ENCODE results near the gene LIN37.
"Not testable (repeated sequence)": the region's sequence is repeated elsewhere in the genome, so short reads cannot be mapped to it uniquely, and the experiment has no call there.

Gene LIN37

GRCh38 chr19:35722461-35722860, 25.9 kb upstream of the LIN37 start:
- no peak overlapping the region for H3K27ac ChIP-seq (ENCODE audit: low read depth, low read length)
- H3K9ac ChIP-seq (ENCODE audit: low read length) = no peak overlapping the region
- no peaks in the 10 kb centered on the region for H3K9me3 ChIP-seq (ENCODE audit: low read length)
- H3K36me3 ChIP-seq (ENCODE audit: insufficient read depth, low read length) = peaks cover 68% of the 10 kb centered on the region
- H3K4me1 ChIP-seq (ENCODE audit: insufficient read depth, low read length) = peaks cover 11% of the 10 kb centered on the region
- no peak overlapping the region for H3K4me3 ChIP-seq (ENCODE audit: low read depth in 1 of 2, low read length in 2 of 2)
- no peaks in the 10 kb centered on the region for H3K27me3 ChIP-seq (ENCODE audit: control insufficient read depth in 1 of 2, insufficient read depth in 2 of 2, low read length in 2 of 2)

GRCh38 chr19:35722897-35723296, 25.5 kb upstream of the LIN37 start:
- H3K9me3 ChIP-seq (ENCODE audit: low read length) = no peaks in the 10 kb centered on the region
- H3K27ac ChIP-seq (ENCODE audit: low read depth, low read length) = no peak overlapping the region
- H3K9ac ChIP-seq (ENCODE audit: low read length) = no peak overlapping the region
- H3K27me3 ChIP-seq (ENCODE audit: control insufficient read depth in 1 of 2, insufficient read depth in 2 of 2, low read length in 2 of 2) = no peaks in the 10 kb centered on the region
- peaks cover 11% of the 10 kb centered on the region for H3K4me1 ChIP-seq (ENCODE audit: insufficient read depth, low read length)
- peaks cover 72% of the 10 kb centered on the region for H3K36me3 ChIP-seq (ENCODE audit: insufficient read depth, low read length)
- no peak overlapping the region for H3K4me3 ChIP-seq (ENCODE audit: low read depth in 1 of 2, low read length in 2 of 2)

GRCh38 chr19:35723671-35724070, 24.7 kb upstream of the LIN37 start:
- H3K4me3 ChIP-seq (ENCODE audit: low read depth in 1 of 2, low read length in 2 of 2) = no peak overlapping the region
- H3K27me3 ChIP-seq (ENCODE audit: control insufficient read depth in 1 of 2, insufficient read depth in 2 of 2, low read length in 2 of 2) = no peaks in the 10 kb centered on the region
- no peaks in the 10 kb centered on the region for H3K9me3 ChIP-seq (ENCODE audit: low read length)
- no peak overlapping the region for H3K9ac ChIP-seq (ENCODE audit: low read length)
- peaks cover 80% of the 10 kb centered on the region for H3K36me3 ChIP-seq (ENCODE audit: insufficient read depth, low read length)
- H3K4me1 ChIP-seq (ENCODE audit: insufficient read depth, low read length) = peaks cover 10% of the 10 kb centered on the region
- H3K27ac ChIP-seq (ENCODE audit: low read depth, low read length) = no peak overlapping the region

DNA sequence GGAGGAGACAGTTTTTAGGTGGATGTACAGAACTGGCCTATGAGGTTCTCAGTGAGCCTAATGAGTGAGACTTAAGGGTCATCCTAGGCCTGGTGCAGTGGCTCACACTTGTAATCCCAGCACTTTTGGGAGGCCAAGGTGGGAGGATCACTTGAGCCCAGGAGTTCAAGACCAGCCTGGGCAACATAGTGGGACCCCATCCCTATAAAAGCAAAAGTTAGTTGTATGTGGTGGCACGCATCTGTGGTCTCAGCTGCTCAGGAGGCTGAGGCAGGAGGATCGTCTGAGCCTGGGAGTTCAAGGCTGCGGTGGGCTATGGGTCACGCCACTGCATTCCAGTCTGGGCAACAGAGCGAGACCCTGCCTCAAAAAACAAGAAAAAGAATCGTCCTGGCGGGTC, 24.2 kb upstream of the LIN37 start:
- not testable (repeated sequence) for H3K9ac ChIP-seq (ENCODE audit: low read length); H3K4me1 ChIP-seq (ENCODE audit: insufficient read depth, low read length); H3K27me3 ChIP-seq (ENCODE audit: control insufficient read depth in 1 of 2, insufficient read depth in 2 of 2, low read length in 2 of 2); H3K27ac ChIP-seq (ENCODE audit: low read depth, low read length); H3K9me3 ChIP-seq (ENCODE audit: low read length); H3K4me3 ChIP-seq (ENCODE audit: low read depth in 1 of 2, low read length in 2 of 2)
- peaks cover 84% of the 10 kb centered on the region for H3K36me3 ChIP-seq (ENCODE audit: insufficient read depth, low read length)

- Histone ChIP-seq H3K27ac (ENCODE audit: low read depth, low read length) (no peak overlapping the region), H3K9ac (ENCODE audit: low read length) (no peak overlapping the region), H3K9me3 (ENCODE audit: low read length) (no peaks in the 10 kb centered on the region), H3K4me1 (ENCODE audit: insufficient read depth, low read length) (peaks cover 2% of the 10 kb centered on the region), H3K36me3 (ENCODE audit: insufficient read depth, low read length) (peaks cover 89% of the 10 kb centered on the region), H3K27me3 (ENCODE audit: control insufficient read depth in 1 of 2, insufficient read depth in 2 of 2, low read length in 2 of 2) (no peaks in the 10 kb centered on the region), H3K4me3 (ENCODE audit: low read depth in 1 of 2, low read length in 2 of 2) (no peak overlapping the region)
These were observed 23.8 kb upstream of the LIN37 start for GRCh38 chr19:35724560-35724959.

GRCh38 chr19:35725216-35725861, 23.0 kb upstream of the LIN37 start:
- H3K36me3 ChIP-seq (ENCODE audit: insufficient read depth, low read length) = peaks cover 89% of the 10 kb centered on the region
- no peak overlapping the region for H3K9ac ChIP-seq (ENCODE audit: low read length)
- H3K9me3 ChIP-seq (ENCODE audit: low read length) = no peaks in the 10 kb centered on the region
- H3K4me1 ChIP-seq (ENCODE audit: insufficient read depth, low read length) = no peaks in the 10 kb centered on the region
- no peak overlapping the region for H3K4me3 ChIP-seq (ENCODE audit: low read depth in 1 of 2, low read length in 2 of 2)
- H3K27me3 ChIP-seq (ENCODE audit: control insufficient read depth in 1 of 2, insufficient read depth in 2 of 2, low read length in 2 of 2) = no peaks in the 10 kb centered on the region
- H3K27ac ChIP-seq (ENCODE audit: low read depth, low read length) = no peak overlapping the region

DNA sequence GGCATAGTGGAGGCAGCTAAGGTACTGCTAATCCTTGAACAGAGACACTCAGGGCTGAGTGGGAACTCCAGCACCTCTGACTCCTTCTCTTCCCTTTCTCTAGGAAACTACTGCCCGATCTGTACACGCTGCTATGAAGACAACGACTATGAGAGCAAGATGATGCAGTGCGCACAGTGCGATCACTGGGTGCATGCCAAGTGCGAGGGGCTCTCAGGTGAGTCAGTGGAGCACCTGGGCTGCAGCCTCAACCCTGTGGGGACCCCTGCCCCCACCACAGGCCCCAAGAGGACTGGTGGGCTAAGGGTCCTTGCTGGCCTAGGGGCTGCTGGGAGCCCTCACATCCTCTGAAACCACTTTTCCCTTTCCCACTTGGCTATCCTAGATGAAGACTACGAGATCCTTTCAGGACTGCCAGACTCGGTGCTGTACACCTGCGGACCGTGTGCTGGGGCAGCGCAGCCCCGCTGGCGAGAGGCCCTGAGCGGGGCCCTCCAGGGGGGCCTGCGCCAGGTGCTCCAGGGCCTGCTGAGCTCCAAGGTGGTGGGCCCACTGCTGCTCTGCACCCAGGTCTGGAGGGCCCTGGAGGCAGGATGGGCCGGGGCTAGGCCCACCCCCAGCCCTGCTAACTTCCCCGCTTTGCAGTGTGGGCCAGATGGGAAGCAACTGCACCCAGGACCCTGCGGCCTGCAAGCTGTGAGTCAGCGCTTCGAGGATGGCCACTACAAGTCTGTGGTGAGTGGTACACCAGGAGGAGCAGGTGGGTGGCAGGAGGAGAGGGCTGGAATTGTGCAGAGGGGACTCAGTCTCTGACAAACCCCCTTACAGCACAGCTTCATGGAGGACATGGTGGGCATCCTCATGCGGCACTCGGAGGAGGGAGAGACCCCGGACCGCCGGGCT, 21.1 kb upstream of the LIN37 start:
- H3K9ac ChIP-seq (ENCODE audit: low read length) = no peak overlapping the region
- no peaks in the 10 kb centered on the region for H3K9me3 ChIP-seq (ENCODE audit: low read length)
- H3K27me3 ChIP-seq (ENCODE audit: control insufficient read depth in 1 of 2, insufficient read depth in 2 of 2, low read length in 2 of 2) = no peaks in the 10 kb centered on the region
- H3K36me3 ChIP-seq (ENCODE audit: insufficient read depth, low read length) = peaks cover 97% of the 10 kb centered on the region
- no peak overlapping the region for H3K4me3 ChIP-seq (ENCODE audit: low read depth in 1 of 2, low read length in 2 of 2)
- no peaks in the 10 kb centered on the region for H3K4me1 ChIP-seq (ENCODE audit: insufficient read depth, low read length)
- H3K27ac ChIP-seq (ENCODE audit: low read depth, low read length) = no peak overlapping the region

- Histone ChIP-seq H3K27me3 (ENCODE audit: control insufficient read depth in 1 of 2, insufficient read depth in 2 of 2, low read length in 2 of 2) (no peaks in the 10 kb centered on the region), H3K4me3 (ENCODE audit: low read depth in 1 of 2, low read length in 2 of 2) (no peak overlapping the region), H3K27ac (ENCODE audit: low read depth, low read length) (no peak overlapping the region), H3K4me1 (ENCODE audit: insufficient read depth, low read length) (no peaks in the 10 kb centered on the region), H3K9ac (ENCODE audit: low read length) (no peak overlapping the region), H3K9me3 (ENCODE audit: low read length) (no peaks in the 10 kb centered on the region), H3K36me3 (ENCODE audit: insufficient read depth, low read length) (peaks cover 89% of the 10 kb centered on the region)
These were observed 20.2 kb upstream of the LIN37 start for GRCh38 chr19:35727956-35728706.

DNA sequence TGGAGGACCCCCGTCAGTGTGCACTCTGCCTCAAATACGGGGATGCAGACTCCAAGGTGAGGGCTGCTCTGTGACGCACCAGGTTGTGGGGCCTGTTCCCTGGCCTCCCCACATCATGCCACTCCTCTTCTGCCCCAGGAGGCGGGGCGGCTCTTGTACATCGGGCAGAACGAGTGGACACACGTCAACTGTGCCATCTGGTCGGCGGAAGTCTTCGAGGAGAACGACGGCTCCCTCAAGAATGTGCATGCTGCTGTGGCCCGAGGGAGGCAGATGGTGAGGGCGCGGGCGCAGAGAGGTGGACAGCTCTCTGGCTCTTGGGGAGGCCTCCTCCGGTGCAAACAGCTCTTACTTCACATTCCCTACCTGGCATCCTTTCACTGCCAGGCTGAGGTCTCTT, 19.4 kb upstream of the LIN37 start:
- Histone ChIP-seq H3K4me3 (ENCODE audit: low read depth in 1 of 2, low read length in 2 of 2) (no peak overlapping the region), H3K36me3 (ENCODE audit: insufficient read depth, low read length) (peaks cover 84% of the 10 kb centered on the region), H3K27me3 (ENCODE audit: control insufficient read depth in 1 of 2, insufficient read depth in 2 of 2, low read length in 2 of 2) (no peaks in the 10 kb centered on the region), H3K9ac (ENCODE audit: low read length) (no peak overlapping the region), H3K9me3 (ENCODE audit: low read length) (no peaks in the 10 kb centered on the region), H3K4me1 (ENCODE audit: insufficient read depth, low read length) (no peaks in the 10 kb centered on the region), H3K27ac (ENCODE audit: low read depth, low read length) (no peak overlapping the region)

GRCh38 chr19:35729763-35730162, 18.6 kb upstream of the LIN37 start:
- Histone ChIP-seq H3K9me3 (ENCODE audit: low read length) (no peaks in the 10 kb centered on the region), H3K9ac (ENCODE audit: low read length) (no peak overlapping the region), H3K36me3 (ENCODE audit: insufficient read depth, low read length) (peaks cover 84% of the 10 kb centered on the region), H3K27me3 (ENCODE audit: control insufficient read depth in 1 of 2, insufficient read depth in 2 of 2, low read length in 2 of 2) (no peaks in the 10 kb centered on the region), H3K4me1 (ENCODE audit: insufficient read depth, low read length) (no peaks in the 10 kb centered on the region), H3K27ac (ENCODE audit: low read depth, low read length) (no peak overlapping the region), H3K4me3 (ENCODE audit: low read depth in 1 of 2, low read length in 2 of 2) (no peak overlapping the region)

DNA sequence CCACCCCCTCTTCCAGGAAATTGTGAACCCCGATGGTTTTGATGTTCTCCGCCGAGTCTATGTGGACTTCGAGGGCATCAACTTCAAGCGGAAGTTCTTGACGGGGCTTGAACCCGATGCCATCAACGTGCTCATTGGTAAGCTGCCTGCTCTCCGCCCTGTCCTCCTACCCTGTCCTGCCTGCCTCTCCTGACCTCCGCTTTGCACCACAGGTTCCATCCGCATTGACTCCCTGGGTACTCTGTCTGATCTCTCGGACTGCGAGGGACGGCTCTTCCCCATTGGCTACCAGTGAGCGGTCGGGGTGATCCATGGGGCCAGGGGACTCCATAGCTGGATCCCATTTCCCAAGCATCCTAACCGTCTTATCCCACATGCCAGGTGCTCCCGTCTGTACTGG, 18.1 kb upstream of the LIN37 start:
- Histone ChIP-seq H3K36me3 (ENCODE audit: insufficient read depth, low read length) (peaks cover 84% of the 10 kb centered on the region), H3K27me3 (ENCODE audit: control insufficient read depth in 1 of 2, insufficient read depth in 2 of 2, low read length in 2 of 2) (no peaks in the 10 kb centered on the region), H3K9ac (ENCODE audit: low read length) (no peak overlapping the region), H3K4me3 (ENCODE audit: low read depth in 1 of 2, low read length in 2 of 2) (no peak overlapping the region), H3K27ac (ENCODE audit: low read depth, low read length) (no peak overlapping the region), H3K9me3 (ENCODE audit: low read length) (no peaks in the 10 kb centered on the region), H3K4me1 (ENCODE audit: insufficient read depth, low read length) (no peaks in the 10 kb centered on the region)
